ENCODE results near the gene DNM3.

DNA sequence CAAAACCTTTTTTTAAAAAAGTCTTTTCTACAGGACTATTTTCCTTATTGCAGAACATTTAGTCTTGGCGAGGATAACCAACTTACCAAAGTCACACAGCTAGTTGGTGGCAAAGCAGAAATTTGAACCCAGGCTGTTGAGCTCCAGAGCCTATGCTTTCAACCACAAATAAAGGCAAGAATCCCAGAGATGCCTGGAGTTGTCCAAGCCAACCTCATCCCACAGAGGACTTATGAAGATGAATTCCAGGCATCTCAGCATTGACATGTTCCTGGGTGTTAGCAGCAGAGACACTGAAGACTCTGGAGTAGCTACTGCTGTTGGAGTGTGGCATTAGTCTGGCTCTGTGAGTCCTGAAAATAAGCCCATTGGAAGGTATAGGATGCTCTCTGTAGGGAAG is 291.5 kb downstream of the DNM3 start:
- no peak for TF ChIP-seq CTCF (IDR thresholded peaks at IDR 0.05; ENCODE audit: insufficient read depth, low read length, poor library complexity, severe bottlenecking)
- TF ChIP-seq EZH2phosphoT487 (conservative IDR thresholded peaks at IDR 0.05; ENCODE audit: low read length), result no peak
